ENCODE data around the gene AR. TPM values are rescaled to one million over a fixed set of nuclear protein-coding genes. Genes with fewer than 3 reads are reported as not detected.

Gene AR
- total RNA-seq, 1 donor from 2014 or later = 35.1 TPM

DNA sequence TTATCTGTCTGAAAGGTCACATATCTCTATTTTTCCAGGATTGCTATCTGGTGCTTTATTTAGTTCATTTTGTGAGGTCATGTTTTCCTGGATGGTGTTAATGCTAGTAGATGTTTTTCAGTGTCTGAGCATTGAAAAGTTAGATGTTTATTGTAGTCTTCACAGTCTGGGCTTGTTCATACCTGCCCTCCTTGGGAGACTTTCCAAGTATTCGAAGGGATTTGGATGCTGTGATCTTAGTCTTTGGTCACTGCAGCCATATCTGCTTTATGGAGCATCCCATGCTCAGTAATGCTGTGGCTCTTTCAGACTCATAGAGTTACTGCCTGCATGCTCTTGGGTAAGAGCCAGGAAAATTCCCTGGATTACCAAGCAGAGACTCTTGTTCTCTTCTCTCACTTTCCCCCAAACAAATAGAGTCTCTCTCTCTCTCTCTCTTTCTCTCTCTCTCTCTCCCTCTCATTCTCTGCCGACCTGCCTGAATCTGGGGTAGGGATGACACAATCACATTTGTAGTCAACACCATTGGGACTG is 130.0 kb downstream of the AR start:
- no peak overlapping the region for H3K4me3 ChIP-seq
- no peaks in the 10 kb centered on the region for H3K27me3 ChIP-seq
- TF ChIP-seq POLR2AphosphoS5 (IDR thresholded peaks at IDR 0.05; ENCODE audit: insufficient read depth in 1 of 2, low read depth in 1 of 2) = no peak
- TF ChIP-seq POLR2A (IDR thresholded peaks at IDR 0.05) = no peak
- TF ChIP-seq, protein P1, sequence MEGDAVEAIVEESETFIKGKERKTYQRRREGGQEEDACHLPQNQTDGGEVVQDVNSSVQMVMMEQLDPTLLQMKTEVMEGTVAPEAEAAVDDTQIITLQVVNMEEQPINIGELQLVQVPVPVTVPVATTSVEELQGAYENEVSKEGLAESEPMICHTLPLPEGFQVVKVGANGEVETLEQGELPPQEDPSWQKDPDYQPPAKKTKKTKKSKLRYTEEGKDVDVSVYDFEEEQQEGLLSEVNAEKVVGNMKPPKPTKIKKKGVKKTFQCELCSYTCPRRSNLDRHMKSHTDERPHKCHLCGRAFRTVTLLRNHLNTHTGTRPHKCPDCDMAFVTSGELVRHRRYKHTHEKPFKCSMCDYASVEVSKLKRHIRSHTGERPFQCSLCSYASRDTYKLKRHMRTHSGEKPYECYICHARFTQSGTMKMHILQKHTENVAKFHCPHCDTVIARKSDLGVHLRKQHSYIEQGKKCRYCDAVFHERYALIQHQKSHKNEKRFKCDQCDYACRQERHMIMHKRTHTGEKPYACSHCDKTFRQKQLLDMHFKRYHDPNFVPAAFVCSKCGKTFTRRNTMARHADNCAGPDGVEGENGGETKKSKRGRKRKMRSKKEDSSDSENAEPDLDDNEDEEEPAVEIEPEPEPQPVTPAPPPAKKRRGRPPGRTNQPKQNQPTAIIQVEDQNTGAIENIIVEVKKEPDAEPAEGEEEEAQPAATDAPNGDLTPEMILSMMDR (IDR thresholded peaks at IDR 0.05) = no peak
- no peaks in the 10 kb centered on the region for H3K9me3 ChIP-seq
- no peak for DNase-seq (ENCODE audit: extremely low spot score in 2 of 2)
- no peaks in the 10 kb centered on the region for H3K4me1 ChIP-seq
- no peak overlapping the region for H3K27ac ChIP-seq
- H3K36me3 ChIP-seq = no peaks in the 10 kb centered on the region
- intact Hi-C loops (cut with DNase I) = no loop called here

DNA sequence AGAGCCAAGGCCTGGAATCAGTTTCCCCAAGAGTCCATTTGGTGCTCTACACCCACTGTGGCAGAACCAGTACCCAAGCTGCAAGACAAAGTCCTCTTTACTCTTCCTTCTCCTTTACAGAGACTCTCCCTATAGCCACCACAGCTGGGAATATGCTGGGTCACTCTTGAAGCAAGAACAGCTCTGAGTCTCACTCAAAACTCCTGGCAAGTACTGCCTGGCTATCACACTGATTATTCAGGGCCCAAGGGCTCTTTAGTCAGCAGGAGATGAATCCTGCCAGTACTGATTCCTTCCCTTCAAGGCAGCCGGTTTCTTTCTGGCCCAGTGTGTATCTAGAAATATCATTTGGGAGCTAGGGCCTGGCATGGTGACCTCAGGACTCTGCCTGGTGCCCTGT is 130.9 kb downstream of the AR start:
- TF ChIP-seq, protein P1 (IDR thresholded peaks at IDR 0.05) = no peak
- TF ChIP-seq POLR2A (IDR thresholded peaks at IDR 0.05) = no peak
- no peak for TF ChIP-seq POLR2AphosphoS5 (IDR thresholded peaks at IDR 0.05; ENCODE audit: insufficient read depth in 1 of 2, low read depth in 1 of 2)
- H3K9me3 ChIP-seq = no peaks in the 10 kb centered on the region
- intact Hi-C loops (cut with DNase I) = no loop called here
- H3K36me3 ChIP-seq = no peaks in the 10 kb centered on the region
- no peak for DNase-seq (ENCODE audit: extremely low spot score in 2 of 2)
- no peaks in the 10 kb centered on the region for H3K4me1 ChIP-seq
- H3K27ac ChIP-seq = no peak overlapping the region
- no peaks in the 10 kb centered on the region for H3K27me3 ChIP-seq
- no peak overlapping the region for H3K4me3 ChIP-seq

DNA sequence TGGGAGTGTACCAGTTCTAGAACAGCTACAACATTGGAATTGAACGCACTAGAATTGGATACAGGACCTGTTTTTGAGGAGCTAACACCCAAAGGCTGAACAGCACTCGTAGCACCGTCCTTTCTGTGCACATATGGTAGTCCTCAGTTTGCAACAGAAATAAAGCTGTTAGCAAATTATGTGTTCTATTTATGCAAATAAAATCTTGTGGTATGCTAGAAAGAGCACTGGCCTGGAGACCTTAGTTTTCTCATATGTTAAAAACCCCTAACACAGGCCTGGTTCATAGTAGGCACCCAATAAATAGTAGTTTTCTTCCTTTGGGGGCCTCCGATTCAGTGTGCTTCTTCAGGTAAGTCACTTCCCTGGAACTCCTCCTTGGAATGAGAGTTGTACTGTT is 140.3 kb downstream of the AR start:
- TF ChIP-seq POLR2AphosphoS5 (IDR thresholded peaks at IDR 0.05; ENCODE audit: insufficient read depth in 1 of 2, low read depth in 1 of 2) (no peak), POLR2A (IDR thresholded peaks at IDR 0.05) (no peak)
- TF ChIP-seq, protein P1 (IDR thresholded peaks at IDR 0.05) = no peak
- intact Hi-C loops (cut with DNase I) = no loop called here
- no peaks in the 10 kb centered on the region for H3K27me3 ChIP-seq
- DNase-seq (ENCODE audit: extremely low spot score in 2 of 2) = no peak
- no peak overlapping the region for H3K4me3 ChIP-seq
- H3K36me3 ChIP-seq = peaks cover 0 to 5% of the 10 kb centered on the region in 2 donors
- H3K9me3 ChIP-seq = no peaks in the 10 kb centered on the region
- H3K4me1 ChIP-seq = no peaks in the 10 kb centered on the region
- H3K27ac ChIP-seq = no peak overlapping the region

DNA sequence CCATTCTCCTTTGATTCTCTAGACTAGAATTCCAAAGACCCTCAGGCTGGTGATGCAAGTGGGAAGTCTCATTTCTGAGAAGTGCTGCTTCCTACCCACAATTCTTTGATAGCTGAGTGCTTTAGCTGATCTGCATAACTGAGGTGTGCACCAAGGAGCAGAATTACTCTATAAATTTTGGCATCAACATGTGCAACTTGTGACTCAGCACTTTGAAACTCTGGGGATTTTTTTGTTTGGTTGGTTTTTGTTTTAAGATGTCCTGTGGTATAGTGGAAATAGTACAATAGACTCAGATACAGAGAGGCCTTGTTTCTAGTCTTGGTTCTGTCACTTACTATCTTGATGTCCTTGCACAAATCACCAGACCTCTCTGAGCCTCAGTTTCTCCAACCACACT is 148.4 kb downstream of the AR start:
- Histone ChIP-seq H3K27ac (no peak overlapping the region), H3K9me3 (no peaks in the 10 kb centered on the region), H3K4me1 (peaks cover 28% of the 10 kb centered on the region), H3K27me3 (no peaks in the 10 kb centered on the region), H3K36me3 (no peaks in the 10 kb centered on the region), H3K4me3 (no peak overlapping the region)
- no peak for DNase-seq (ENCODE audit: extremely low spot score in 2 of 2)
- intact Hi-C loops (cut with DNase I) = no loop called here
- TF ChIP-seq POLR2A (IDR thresholded peaks at IDR 0.05) = no peak
- TF ChIP-seq, protein P1 (IDR thresholded peaks at IDR 0.05) = no peak
- no peak for TF ChIP-seq POLR2AphosphoS5 (IDR thresholded peaks at IDR 0.05; ENCODE audit: insufficient read depth in 1 of 2, low read depth in 1 of 2)

DNA sequence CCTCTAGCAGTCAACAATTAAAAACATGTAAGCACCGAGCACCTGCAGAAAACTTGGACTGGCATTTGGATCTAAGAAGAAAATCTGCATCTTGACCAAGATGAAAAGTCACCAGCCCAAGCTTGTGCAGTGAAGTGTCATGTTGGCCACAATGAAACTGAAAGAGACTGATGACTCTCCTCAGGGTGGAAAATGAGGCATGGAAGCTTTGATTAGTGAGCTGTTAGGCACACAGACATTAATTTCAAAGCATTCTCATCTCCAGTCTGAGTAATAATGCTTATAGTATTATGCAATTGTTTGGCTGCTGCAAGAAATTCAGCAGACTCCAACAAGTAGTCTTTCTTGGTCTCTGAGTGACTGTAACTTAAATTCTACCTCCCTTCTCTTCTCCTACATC is 150.1 kb downstream of the AR start:
- H3K36me3 ChIP-seq = no peaks in the 10 kb centered on the region
- no peaks in the 10 kb centered on the region for H3K9me3 ChIP-seq
- H3K27ac ChIP-seq = no peak overlapping the region
- intact Hi-C loops (cut with DNase I) = no loop called here
- no peak overlapping the region for H3K4me3 ChIP-seq
- no peak for DNase-seq (ENCODE audit: extremely low spot score in 2 of 2)
- H3K27me3 ChIP-seq = no peaks in the 10 kb centered on the region
- TF ChIP-seq POLR2AphosphoS5 (IDR thresholded peaks at IDR 0.05; ENCODE audit: insufficient read depth in 1 of 2, low read depth in 1 of 2) = no peak
- TF ChIP-seq, protein P1 (IDR thresholded peaks at IDR 0.05) = no peak
- no peak for TF ChIP-seq POLR2A (IDR thresholded peaks at IDR 0.05)
- H3K4me1 ChIP-seq = peaks cover 28% of the 10 kb centered on the region

Data from vagina (tissue), 2 donors.